HG03565 (cell line): ENCODE results near the gene CCDC137.
A peak's percentile ranks its signal among the peaks of the same experiment; 100 is the strongest.

Source experiments
- ATAC-seq: cut with Tn5 transposase; IDR thresholded peaks from one replicate; pipeline ENCODE4 v1.9.1; 2021; ENCODE audit warnings: mild to moderate bottlenecking, moderate library complexity; ENCODE audit not compliant: unreplicated experiment

The CCDC137 gene

DNA sequence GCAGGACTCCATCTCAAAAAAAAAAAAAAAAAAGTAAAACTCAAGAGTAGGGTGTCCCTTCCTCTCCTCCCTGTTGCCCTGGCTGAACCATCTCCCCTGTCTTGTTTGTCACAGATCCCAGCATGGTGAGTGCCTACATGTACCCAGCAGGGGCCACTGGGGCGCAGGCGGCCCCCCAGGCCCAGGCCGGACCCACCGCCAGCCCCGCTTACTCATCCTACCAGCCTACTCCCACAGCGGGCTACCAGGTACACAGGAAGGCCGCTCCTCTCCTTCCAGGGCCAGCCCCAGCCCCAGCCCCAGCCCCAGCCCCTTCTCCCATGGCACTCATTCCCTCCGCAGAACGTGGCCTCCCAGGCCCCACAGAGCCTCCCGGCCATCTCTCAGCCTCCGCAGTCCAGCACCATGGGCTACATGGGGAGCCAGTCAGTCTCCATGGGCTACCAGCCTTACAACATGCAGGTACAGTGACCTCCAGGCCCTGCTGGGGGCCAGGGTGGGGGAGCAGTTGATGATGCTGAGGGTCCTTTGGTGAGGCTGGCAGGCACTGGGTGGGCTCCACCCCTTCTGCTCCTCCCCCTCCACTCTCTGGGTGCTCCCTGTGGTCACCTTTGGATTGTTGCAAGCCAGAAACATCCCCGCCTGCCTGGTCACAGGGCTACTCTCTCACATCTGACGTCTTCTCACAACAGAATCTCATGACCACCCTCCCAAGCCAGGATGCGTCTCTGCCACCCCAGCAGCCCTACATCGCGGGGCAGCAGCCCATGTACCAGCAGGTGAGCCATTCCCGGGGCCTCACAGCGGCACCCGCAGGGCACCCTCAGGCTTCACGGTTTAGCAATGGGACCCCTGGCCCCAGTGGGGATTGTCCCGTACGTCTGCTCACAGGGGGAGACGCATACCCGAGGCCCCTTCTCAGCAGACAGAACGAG, 34.1 kb downstream of the CCDC137 start:
- ATAC-seq = no peak

DNA sequence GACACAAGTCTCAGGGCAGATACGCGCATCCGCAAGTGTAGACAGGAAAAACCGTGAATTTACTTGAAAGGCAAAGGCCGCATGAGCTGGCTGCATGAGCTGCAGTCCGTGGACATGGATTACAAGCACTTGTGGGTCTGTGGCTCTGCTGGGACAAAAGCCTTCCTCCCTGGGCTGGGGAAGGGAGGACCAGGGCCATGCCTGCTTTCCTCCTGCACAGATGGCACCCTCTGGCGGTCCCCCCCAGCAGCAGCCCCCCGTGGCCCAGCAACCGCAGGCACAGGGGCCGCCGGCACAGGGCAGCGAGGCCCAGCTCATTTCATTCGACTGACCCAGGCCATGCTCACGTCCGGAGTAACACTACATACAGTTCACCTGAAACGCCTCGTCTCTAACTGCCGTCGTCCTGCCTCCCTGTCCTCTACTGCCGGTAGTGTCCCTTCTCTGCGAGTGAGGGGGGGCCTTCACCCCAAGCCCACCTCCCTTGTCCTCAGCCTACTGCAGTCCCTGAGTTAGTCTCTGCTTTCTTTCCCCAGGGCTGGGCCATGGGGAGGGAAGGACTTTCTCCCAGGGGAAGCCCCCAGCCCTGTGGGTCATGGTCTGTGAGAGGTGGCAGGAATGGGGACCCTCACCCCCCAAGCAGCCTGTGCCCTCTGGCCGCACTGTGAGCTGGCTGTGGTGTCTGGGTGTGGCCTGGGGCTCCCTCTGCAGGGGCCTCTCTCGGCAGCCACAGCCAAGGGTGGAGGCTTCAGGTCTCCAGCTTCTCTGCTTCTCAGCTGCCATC, 34.9 kb downstream of the CCDC137 start:
- no peak for ATAC-seq

DNA sequence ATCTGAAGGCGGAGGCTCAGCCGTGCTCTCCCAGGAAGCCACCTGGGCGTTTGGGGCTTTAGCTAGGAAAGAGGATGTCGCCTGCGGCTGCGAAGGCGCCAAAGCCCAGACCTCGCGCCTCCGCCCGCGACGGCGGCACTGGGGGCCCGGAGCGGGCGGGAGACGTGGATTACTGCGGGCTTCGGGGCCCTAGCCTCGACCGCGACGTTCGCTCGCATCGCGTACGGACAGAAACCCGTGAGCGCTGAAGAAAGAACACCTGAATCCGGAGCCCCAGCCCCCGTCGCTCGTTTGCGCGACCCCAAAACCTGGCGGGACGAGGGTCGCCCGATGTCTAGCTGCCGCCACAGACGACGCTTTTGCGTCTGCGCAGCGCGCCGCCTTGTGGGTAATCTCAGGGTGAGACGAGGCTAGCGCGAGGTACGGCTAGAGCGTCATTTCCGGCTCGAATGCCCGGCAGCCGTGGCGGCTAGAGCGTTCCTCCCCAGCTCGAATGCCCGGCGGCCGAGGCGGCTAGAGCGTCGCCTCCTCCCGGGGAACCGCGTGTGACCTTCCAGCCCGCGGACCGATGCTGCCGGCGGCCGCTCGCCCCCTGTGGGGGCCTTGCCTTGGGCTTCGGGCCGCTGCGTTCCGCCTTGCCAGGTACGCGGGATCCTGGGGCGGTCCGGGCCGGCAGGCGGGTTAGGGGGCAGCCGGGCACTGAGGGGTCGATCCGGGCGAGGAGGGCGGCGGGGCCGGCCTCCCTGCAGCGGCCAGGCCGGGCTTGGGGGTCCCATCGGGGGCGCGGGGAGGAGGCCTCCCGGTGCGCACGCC, 36.6 kb downstream of the CCDC137 start, which contains the start of gene MRPL12:
MRPL12 (plus strand) TSS at position 434 of the 813 bp plus-strand sequence; CDS start at position 569, 135 bp downstream.
- ATAC-seq = peak; percentile 76

DNA sequence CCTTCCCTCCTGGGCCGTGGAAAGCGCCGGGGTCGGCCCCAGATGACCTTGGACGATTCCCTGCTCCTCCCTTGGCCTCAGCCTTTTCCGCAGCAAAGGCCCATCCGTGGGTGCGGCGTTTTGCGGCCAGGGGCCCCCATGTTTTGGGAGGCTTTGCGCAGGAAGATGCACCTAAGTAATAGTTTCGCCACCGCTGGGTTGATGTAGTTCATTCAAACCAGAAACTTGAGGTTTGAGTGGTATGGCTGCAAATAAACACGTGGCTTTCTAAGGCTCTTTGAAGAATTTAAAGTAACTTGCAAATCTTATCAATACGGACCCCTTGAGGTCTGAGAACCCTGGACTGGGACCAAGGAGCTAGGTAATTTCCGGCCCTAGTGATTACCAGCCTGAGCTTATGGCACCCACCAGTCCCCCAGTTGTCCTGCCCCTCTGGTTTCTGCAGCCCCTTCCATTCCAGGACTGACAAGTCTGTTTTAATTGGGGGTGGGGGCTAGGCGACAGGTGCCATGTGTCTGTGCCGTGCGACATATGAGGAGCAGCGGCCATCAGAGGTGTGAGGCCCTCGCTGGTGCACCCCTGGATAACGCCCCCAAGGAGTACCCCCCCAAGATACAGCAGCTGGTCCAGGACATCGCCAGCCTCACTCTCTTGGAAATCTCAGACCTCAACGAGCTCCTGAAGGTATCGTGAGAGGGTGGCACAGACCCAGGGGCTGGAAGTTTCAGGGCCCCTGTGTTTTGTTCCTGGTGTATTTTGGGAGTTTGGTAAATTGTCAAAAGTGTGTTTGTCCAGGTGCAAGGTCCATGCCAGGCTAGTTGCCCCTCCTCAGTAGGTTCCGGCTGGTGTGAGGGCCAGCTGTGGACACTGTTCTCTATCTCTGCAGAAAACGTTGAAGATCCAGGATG, 37.5 kb downstream of the CCDC137 start:
- ATAC-seq = no peak

DNA sequence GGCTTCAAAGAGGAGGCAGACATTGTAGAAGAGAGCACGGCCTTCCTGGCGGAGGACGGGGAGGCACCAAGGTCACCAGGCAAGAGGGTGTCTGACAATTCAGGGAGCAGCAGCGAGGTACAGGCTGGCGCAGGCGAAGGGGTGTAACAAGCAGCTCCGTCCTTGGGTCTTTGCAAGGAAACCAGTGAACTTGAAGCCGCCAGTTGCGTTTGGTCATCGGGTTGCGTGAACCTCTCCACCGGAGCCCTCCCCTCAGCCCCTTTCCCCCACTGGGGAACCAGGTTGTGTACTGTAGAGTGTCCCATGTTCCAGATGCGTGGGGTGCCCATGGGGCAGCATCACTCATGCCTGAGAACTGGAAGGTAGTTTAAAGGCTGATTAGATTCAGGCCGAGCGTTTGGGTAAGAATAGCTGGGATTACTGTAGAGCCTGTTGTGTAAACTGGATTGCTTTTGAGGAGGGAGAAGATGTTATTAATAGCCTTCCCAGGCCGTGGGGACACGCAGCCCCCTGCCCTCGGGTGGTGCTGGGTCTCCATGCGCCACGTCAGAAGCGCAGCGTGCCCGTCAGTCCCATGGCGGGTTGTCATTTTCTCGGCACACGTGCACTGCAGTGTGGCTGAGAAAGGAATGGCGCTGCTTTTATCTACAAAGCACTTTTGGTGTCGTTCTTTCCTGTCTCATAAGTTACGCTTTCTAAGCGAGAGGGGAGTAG, 39.1 kb downstream of the CCDC137 start:
- no peak for ATAC-seq

DNA sequence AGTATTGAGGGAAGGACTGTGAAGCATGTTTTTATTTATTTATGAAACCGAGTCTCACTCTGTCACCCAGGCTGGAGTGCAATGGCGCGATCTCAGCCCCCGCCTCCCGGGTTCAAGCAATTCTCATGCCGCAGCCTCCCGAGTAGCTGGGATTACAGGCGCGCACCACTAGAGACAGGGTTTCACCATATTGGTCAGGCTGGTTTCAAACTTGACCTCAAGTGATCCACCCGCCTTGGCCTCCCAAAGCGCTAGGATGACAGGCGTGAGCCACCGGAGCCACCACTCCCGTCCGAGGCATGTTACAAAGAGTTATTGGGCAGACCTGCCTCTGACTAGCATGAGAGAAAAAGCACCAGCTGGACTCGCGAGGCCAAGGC, 39.7 kb downstream of the CCDC137 start:
- no peak for ATAC-seq

DNA sequence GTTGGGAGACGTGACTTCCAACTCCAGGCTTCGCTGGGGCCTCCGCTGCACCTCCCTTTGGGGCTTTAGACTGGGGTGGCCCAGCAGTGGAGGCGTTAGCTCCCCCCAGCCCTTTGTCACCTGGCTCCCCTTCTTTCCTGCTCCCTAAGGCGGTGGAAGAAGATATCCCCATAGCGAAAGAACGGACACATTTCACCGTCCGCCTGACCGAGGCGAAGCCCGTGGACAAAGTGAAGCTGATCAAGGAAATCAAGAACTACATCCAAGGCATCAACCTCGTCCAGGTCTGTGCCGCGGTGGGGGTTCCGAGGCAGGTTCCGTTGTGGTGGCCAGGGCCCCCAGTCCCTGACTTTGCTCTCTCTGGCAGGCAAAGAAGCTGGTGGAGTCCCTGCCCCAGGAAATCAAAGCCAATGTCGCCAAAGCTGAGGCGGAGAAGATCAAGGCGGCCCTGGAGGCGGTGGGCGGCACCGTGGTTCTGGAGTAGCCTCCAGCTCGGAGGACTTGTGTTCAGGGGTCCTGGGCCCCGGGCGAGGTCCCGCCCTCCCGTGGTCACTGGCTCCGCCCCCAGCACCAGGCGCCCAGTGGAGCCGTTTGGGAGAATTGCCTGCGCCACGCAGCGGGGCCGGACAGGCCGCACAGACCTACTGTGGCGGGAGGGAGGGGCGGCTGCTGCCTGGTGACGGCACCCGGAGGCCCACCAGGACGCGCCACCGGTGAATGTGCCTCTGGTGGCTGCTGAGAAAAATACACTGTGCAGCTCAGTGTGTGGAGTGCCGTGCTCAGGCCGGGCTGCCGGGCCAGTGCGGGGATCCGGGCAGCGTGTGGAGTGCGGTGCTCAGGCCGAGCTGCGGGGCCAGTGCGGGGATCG, 40.5 kb downstream of the CCDC137 start:
- no peak for ATAC-seq

DNA sequence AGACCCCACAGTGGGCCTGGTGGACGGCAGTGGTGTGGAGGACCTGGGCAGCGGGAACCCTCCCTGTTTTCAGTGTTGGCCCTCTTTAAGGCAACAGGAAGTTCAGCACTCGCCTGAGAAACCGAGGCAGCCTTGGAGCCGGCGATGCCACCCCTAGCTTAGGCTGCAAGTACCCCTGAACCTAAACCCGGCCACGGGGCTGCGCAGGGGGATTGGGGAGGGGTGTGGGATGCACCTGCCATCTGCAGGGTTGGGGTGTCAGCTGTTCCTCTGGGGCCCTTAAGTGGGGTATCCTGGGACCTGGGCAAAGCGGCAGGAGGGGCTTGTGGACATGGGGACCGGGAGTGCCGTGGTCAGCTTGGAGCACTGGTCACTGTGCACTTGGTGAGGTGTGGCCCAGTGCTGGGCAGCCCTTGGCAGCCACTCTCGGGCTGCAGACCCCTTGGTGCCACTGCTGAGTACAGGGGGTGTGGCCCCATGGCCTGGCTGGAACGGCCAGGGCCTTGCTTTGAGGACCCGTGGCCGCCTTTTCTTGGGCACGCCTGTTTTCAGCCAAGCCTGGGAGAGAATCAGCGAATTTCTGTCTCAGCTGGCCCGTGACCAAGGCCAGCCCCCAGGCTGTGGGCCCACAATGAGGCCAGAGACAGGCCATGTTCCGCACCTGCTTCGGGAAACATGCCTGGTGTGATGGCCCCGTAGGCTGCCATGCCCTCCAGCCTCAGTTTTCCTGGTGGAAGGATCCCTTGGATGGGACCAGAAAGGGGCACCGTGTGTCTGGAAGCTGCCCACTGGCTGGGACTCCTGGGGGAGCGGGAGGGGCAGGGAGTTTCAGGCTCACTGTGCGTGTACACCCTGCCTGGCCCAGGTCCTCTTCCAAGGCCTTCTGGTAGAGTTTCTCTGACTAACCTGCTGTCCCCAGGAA, 41.4 kb downstream of the CCDC137 start:
- ATAC-seq = no peak

DNA sequence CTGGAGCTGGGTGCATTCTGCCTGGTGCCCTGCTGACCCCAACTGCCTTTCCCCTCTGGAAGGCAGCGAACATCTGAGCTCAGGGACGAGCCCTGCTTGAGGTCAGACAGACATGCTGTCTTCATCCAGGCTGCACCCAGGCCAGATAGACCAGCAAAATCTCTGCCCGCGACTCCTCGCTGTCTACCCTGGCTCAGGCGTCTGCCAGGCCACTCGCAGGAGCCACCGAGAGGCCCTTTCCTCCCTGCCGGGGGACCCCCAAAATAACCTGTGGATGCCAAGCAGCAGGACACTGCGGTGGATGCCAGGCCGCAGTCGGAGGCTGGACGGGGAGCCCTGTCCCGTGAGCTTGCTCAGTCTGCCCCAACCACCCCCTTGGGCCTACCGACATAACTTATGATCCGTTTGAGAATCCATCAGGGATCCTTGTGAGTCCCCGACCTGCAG, 42.2 kb downstream of the CCDC137 start:
- no peak for ATAC-seq

DNA sequence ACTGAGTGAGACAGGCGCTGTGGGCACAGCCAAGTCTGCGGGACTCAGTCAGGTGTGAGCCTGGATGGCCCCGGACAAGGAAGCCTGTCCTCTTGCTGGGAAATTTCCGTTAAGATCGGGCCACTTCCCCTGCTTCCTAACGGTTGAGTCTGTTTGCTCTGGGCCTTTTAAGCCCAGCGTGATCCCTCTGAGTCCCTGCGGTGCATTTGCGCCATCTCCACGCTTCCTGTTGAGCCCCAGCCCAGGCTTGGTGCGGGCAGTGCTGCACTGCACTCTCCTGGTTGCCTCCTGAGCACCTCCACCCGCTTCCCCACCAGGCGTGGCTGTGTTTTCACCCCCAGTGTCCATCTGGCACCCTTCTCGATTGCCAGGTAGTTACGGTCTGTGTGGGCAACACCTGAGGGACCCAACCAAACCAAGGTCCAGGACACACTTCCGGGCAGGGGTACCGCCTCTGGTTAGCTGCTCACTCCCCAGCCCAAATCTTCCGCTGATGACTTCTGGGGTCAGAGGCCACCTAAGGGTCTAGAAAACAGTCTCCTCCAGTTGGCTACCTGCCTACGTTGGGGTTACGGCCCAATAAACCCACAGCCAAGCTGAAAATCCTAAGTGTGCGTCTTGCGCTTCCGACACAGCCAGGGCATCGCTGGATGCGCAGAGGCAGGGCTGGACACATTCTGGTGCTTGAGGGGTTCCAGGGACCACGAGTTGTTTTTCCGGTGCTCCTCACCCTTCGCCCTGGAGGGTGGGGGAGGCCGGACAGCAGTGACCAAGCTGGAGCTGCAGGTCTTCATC, 44.2 kb downstream of the CCDC137 start:
- ATAC-seq = no peak

DNA sequence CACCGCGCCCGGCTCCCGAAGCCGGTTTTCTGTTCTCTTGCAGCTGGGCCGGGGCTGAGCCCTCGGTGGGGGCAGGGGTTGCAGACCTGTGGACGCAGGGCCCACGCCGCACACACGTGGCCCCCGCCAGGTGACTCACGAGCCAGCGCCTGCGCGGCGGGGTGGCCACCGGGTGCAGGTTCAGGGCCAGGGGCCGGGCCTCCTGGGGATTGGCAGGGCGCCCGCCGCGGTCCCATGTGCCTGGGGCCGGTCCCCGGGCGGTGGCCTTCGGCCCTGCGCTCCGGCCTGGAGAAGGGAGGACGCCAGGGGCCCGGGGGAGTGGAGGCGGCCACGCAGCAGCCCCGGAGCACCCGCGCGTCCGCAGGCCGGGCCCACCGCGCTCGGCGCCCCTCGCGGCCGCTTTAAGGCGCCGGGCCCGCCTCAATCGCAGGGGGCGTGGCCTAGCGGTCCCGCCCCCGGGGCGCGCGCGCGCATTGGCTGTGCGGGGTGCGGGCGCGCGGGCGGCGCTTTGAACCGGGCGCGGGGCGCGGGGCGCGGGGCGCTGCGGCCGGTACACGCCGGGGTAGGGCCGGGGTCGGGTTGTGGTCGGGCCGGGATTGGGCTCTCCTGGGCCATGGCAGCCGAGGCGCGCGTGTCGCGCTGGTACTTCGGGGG, 45.4 kb downstream of the CCDC137 start, which contains the start of gene SLC25A10:
SLC25A10 (plus strand) TSS at position 471 of the 654 bp plus-strand sequence; CDS start at position 614, 143 bp downstream.
- ATAC-seq = peak; percentile 45

DNA sequence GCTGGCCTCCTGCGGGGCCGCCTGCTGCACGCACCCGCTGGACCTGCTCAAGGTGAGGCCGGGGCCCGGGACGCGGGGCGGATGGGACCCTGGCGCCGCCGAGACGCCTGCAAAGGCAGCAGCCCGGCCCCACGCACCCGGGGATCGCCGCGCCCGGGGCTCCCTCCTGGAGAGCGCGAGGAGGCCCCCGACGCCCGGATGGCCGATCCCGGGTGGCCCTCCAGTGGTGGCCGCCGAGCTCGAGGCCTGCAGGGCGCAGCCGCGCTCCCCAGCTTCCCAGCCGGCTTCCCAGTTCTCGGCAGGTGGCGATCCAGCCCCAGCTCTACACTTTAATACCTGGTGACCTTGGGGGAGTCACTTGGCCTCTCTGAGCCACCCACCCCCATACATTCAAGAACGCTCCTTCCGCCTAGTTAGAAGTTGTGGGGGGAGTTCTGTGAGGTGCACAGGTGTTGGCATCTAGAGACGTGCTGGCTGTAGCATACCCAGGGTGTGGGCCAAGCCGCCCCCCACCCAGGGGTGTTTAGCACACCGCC, 46.0 kb downstream of the CCDC137 start:
- peak; percentile 4 for ATAC-seq

DNA sequence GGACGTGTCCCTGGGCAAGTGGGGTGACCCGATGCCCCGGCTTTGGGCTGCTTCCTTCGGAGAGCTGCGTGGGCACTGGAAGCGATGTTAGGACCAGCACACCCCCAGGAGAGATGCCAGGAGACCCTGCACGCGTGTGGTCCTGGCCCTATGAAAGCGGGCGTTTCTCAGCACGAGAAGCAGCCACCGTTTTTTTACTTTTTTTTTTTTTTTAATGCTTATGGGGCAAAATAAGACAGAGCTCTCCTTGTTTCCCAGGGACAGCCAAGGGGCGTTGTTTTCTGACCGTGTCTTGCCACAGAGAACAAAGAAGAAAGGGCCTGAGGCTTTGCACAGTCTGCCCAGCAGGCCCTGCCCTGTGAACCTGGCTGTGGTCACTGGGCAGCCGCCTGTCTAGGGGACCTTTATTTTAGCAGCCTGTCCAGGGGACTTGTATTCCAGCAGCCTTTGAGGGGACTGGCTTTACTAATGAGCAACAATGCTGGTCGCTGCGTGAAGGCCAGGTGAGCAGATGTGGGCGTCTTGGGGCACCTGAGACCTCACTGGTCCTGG, 46.5 kb downstream of the CCDC137 start:
- ATAC-seq = no peak

DNA sequence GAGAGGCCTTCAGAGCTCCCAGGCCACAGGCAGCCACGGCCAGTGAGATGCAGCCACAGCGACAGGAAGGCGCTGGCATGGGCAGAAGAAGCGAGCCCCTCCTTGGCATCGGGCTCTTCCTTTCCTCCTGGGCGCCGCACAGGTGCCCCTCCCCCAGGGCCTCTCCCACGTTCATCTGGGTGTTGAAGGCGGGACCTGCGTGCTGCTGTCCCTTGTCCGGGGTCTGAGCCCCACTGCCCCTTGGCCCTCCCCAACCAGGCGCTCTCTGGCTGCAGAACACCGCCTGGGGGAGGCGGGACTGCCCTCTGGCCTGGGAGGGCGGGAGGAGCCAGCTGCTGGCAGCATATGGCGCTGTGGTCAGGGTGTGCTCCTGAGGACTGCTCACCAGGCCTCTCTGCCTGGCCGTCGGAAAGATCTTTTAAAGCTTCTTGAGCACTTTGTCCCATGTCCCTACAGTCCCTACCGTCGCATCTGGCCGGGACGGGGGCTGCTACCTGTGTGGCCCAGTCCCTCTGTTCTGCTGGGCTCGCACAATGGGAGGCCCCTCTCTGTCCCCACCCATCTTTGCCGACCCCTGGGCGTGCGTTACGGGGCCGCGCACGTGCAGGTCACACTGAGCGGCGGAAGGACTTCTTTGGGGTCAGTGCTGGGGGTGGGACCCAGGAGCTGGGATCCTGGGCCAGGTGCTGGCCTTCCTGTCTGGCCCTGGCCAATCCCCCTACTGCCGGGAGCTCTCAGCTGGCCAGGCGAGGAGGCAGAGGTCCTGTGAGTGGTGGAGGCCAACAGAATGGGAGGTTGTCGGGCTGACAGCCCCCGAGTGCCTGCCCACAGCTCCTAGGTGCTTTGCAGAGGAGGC, 47.2 kb downstream of the CCDC137 start:
- no peak for ATAC-seq
